ENCODE measurements around the gene HYAL4. TPM values are rescaled to one million over a fixed set of nuclear protein-coding genes. Genes with fewer than 3 reads are reported as not detected.

HYAL4 gene, protein sequence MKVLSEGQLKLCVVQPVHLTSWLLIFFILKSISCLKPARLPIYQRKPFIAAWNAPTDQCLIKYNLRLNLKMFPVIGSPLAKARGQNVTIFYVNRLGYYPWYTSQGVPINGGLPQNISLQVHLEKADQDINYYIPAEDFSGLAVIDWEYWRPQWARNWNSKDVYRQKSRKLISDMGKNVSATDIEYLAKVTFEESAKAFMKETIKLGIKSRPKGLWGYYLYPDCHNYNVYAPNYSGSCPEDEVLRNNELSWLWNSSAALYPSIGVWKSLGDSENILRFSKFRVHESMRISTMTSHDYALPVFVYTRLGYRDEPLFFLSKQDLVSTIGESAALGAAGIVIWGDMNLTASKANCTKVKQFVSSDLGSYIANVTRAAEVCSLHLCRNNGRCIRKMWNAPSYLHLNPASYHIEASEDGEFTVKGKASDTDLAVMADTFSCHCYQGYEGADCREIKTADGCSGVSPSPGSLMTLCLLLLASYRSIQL
- polyA plus RNA-seq (2013) = 0.21 and 0.24 TPM in 2 replicates

- H3K18ac ChIP-seq (ENCODE audit: low read length) = no peak within 1 kb of the TSS
- no peak for DNase-seq
- H2BK5ac ChIP-seq (ENCODE audit: low read depth, low read length, poor library complexity) = peak within 1 kb of the TSS; percentile 42
- no CpG with 5 or more reads among the region's 11 CpGs for WGBS (ENCODE audit: extremely low coverage, insufficient coverage, insufficient read length)
- no peak within 1 kb of the TSS for H3K14ac ChIP-seq (ENCODE audit: low read length)
- no peaks in the 10 kb centered on the region for H3K27me3 ChIP-seq (ENCODE audit: insufficient read depth, low read length)
- H4K8ac ChIP-seq (ENCODE audit: low read depth, low read length) = no peak within 1 kb of the TSS
- peaks cover 8% of the 10 kb centered on the region for H3K79me1 ChIP-seq (ENCODE audit: low read length)
- H4K12ac ChIP-seq (ENCODE audit: low read depth, low read length) = no peak within 1 kb of the TSS
- no peak within 1 kb of the TSS for H3K9ac ChIP-seq (ENCODE audit: low read length)
- peak within 1 kb of the TSS; percentile 47 for H2BK120ac ChIP-seq (ENCODE audit: insufficient read depth, low read length, poor library complexity)
- H3K27ac ChIP-seq (ENCODE audit: low read depth, low read length) = peak within 1 kb of the TSS; percentile 18
- no peaks in the 10 kb centered on the region for H3K36me3 ChIP-seq (ENCODE audit: control insufficient read depth in 1 of 2, insufficient read depth in 2 of 2, low read length in 2 of 2)
- no peak within 1 kb of the TSS for H2AFZ ChIP-seq (ENCODE audit: insufficient read depth, low read length, poor library complexity)
- H3K9me3 ChIP-seq (ENCODE audit: insufficient read depth, low read depth, low read length) = peaks cover 5% of the 10 kb centered on the region
- H3K23ac ChIP-seq (ENCODE audit: low read length) = no peak within 1 kb of the TSS
- no peak within 1 kb of the TSS for H2AK5ac ChIP-seq (ENCODE audit: low read length)
- H3K4me3 ChIP-seq (ENCODE audit: low read depth, low read length) = no peak within 1 kb of the TSS
- no peaks in the 10 kb centered on the region for H3K79me2 ChIP-seq (ENCODE audit: control insufficient read depth, insufficient read depth, low read length, poor library complexity)
- H4K91ac ChIP-seq (ENCODE audit: low read depth, low read length) = peak within 1 kb of the TSS; percentile 47
- H3K4ac ChIP-seq (ENCODE audit: low read depth, low read length) = no peak within 1 kb of the TSS
- peak within 1 kb of the TSS; percentile 48 for H2BK12ac ChIP-seq (ENCODE audit: low read length)
- no peak within 1 kb of the TSS for H3K4me2 ChIP-seq (ENCODE audit: low read length)
- H3K4me1 ChIP-seq (ENCODE audit: control insufficient read depth in 1 of 2, insufficient read depth in 2 of 2, low read length in 2 of 2) = peaks cover 11 to 12% of the 10 kb centered on the region in 2 experiments
Observed at GRCh38 chr7:123844712-123845219, at the start of gene HYAL4. HYAL4 (plus strand) TSS chr7:123845169; CDS start chr7:123868274, 23,105 bp downstream.

DNA sequence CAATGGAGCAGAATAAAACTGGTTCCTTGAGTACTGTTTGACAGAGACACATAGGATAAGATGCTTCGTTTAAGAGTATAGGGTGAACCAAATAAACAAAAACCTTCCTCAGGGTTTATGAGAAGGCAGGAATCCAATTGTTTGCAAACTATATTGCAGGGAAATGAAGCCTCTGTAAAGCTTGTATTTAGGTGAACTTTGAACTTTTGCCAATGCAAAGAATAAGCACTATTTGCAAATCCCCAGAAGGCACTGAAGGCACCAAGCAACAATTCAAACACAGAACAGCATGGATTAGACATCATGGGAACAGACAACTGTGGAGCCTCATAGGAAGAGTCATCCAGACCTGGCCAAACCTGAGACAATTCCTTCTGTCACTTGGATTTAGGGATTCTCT, 49.1 kb upstream of the HYAL4 start:
- H2BK12ac ChIP-seq (ENCODE audit: low read length) = no peak overlapping the region
- no peak for DNase-seq
- H3K9ac ChIP-seq (ENCODE audit: low read length) = no peak overlapping the region
- H3K4me3 ChIP-seq (ENCODE audit: low read depth, low read length) = no peak overlapping the region
- H2AFZ ChIP-seq (ENCODE audit: insufficient read depth, low read length, poor library complexity) = no peak overlapping the region
- no peaks in the 10 kb centered on the region for H3K27me3 ChIP-seq (ENCODE audit: insufficient read depth, low read length)
- no peaks in the 10 kb centered on the region for H3K36me3 ChIP-seq (ENCODE audit: control insufficient read depth in 1 of 2, insufficient read depth in 2 of 2, low read length in 2 of 2)
- no peak overlapping the region for H2BK120ac ChIP-seq (ENCODE audit: insufficient read depth, low read length, poor library complexity)
- no peak overlapping the region for H3K27ac ChIP-seq (ENCODE audit: low read depth, low read length)
- no peak overlapping the region for H2AK5ac ChIP-seq (ENCODE audit: low read length)
- H2BK5ac ChIP-seq (ENCODE audit: low read depth, low read length, poor library complexity) = no peak overlapping the region
- H3K79me1 ChIP-seq (ENCODE audit: low read length) = no peaks in the 10 kb centered on the region
- no peak overlapping the region for H3K4me2 ChIP-seq (ENCODE audit: low read length)
- no peak overlapping the region for H3K23ac ChIP-seq (ENCODE audit: low read length)
- H3K14ac ChIP-seq (ENCODE audit: low read length) = no peak overlapping the region
- H4K8ac ChIP-seq (ENCODE audit: low read depth, low read length) = no peak overlapping the region
- no peak overlapping the region for H3K4ac ChIP-seq (ENCODE audit: low read depth, low read length)
- WGBS (ENCODE audit: extremely low coverage, insufficient coverage, insufficient read length) = no CpG with 5 or more reads among the region's 1 CpG
- peaks cover 3% of the 10 kb centered on the region for H3K9me3 ChIP-seq (ENCODE audit: insufficient read depth, low read depth, low read length)
- H3K18ac ChIP-seq (ENCODE audit: low read length) = no peak overlapping the region
- no peak overlapping the region for H4K12ac ChIP-seq (ENCODE audit: low read depth, low read length)
- H3K79me2 ChIP-seq (ENCODE audit: control insufficient read depth, insufficient read depth, low read length, poor library complexity) = no peaks in the 10 kb centered on the region
- no peaks in the 10 kb centered on the region for H3K4me1 ChIP-seq (ENCODE audit: control insufficient read depth in 1 of 2, insufficient read depth in 2 of 2, low read length in 2 of 2)
- no peak overlapping the region for H4K91ac ChIP-seq (ENCODE audit: low read depth, low read length)

GRCh38 chr7:123796568-123796967, 48.4 kb upstream of the HYAL4 start:
- no peak overlapping the region for H3K23ac ChIP-seq (ENCODE audit: low read length)
- no peak overlapping the region for H2BK120ac ChIP-seq (ENCODE audit: insufficient read depth, low read length, poor library complexity)
- H3K27ac ChIP-seq (ENCODE audit: low read depth, low read length) = no peak overlapping the region
- H3K36me3 ChIP-seq (ENCODE audit: control insufficient read depth in 1 of 2, insufficient read depth in 2 of 2, low read length in 2 of 2) = no peaks in the 10 kb centered on the region
- H2AK5ac ChIP-seq (ENCODE audit: low read length) = no peak overlapping the region
- no peaks in the 10 kb centered on the region for H3K79me2 ChIP-seq (ENCODE audit: control insufficient read depth, insufficient read depth, low read length, poor library complexity)
- no peaks in the 10 kb centered on the region for H3K79me1 ChIP-seq (ENCODE audit: low read length)
- DNase-seq = no peak
- no peak overlapping the region for H4K91ac ChIP-seq (ENCODE audit: low read depth, low read length)
- no peak overlapping the region for H4K8ac ChIP-seq (ENCODE audit: low read depth, low read length)
- H2BK5ac ChIP-seq (ENCODE audit: low read depth, low read length, poor library complexity) = no peak overlapping the region
- H3K4me2 ChIP-seq (ENCODE audit: low read length) = no peak overlapping the region
- H3K14ac ChIP-seq (ENCODE audit: low read length) = no peak overlapping the region
- no peak overlapping the region for H3K4ac ChIP-seq (ENCODE audit: low read depth, low read length)
- WGBS (ENCODE audit: extremely low coverage, insufficient coverage, insufficient read length) = no CpG with 5 or more reads among the region's 1 CpG
- no peak overlapping the region for H3K4me3 ChIP-seq (ENCODE audit: low read depth, low read length)
- no peak overlapping the region for H3K18ac ChIP-seq (ENCODE audit: low read length)
- no peak overlapping the region for H2AFZ ChIP-seq (ENCODE audit: insufficient read depth, low read length, poor library complexity)
- no peak overlapping the region for H2BK12ac ChIP-seq (ENCODE audit: low read length)
- no peaks in the 10 kb centered on the region for H3K27me3 ChIP-seq (ENCODE audit: insufficient read depth, low read length)
- H4K12ac ChIP-seq (ENCODE audit: low read depth, low read length) = no peak overlapping the region
- H3K9me3 ChIP-seq (ENCODE audit: insufficient read depth, low read depth, low read length) = peaks cover 3% of the 10 kb centered on the region
- H3K9ac ChIP-seq (ENCODE audit: low read length) = no peak overlapping the region
- H3K4me1 ChIP-seq (ENCODE audit: control insufficient read depth in 1 of 2, insufficient read depth in 2 of 2, low read length in 2 of 2) = no peaks in the 10 kb centered on the region

DNA sequence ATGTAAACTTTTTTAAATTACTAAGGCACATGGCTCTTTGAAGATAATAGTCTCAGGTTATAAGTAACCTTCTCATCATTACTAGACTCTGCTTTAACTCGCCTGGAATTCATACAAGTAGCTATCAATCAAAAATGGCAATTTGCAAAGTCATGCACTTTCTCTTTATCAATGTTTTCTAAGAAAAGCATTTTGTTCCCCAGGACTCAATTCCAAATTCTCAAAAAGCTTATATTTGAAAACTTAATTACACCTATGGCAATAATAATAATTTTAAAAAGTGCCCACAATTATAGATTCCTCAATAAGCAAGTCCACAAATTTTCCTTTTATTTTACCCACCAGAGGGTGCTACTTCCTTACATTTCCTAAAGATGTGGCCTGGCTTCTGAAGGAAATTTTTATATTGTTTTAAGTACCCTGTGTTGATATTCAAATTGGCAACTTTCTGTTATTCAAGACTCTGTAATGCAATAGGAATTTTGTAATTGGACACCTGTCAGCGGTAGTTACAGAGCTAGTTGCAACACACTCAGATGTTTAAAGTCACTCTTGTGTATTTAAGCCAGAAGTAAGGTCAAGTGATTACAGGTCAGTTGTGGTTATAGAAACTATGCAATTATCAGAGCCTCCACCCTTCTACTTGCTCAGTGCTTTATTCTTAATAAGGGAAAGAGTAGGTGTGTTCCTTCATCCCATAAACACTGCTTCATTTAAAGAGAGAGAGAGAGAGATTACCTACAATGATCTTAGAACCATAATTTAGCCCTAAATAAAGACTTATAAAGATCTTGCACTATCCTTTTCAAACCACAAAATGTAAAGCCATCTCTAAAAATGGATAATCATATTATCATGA, 47.1 kb upstream of the HYAL4 start:
- Histone ChIP-seq H2AK5ac (ENCODE audit: low read length) (no peak overlapping the region), H2BK12ac (ENCODE audit: low read length) (no peak overlapping the region), H3K4me1 (ENCODE audit: control insufficient read depth in 1 of 2, insufficient read depth in 2 of 2, low read length in 2 of 2) (no peaks in the 10 kb centered on the region), H3K27me3 (ENCODE audit: insufficient read depth, low read length) (no peaks in the 10 kb centered on the region), H3K36me3 (ENCODE audit: control insufficient read depth in 1 of 2, insufficient read depth in 2 of 2, low read length in 2 of 2) (no peaks in the 10 kb centered on the region), H4K8ac (ENCODE audit: low read depth, low read length) (no peak overlapping the region), H3K27ac (ENCODE audit: low read depth, low read length) (no peak overlapping the region), H3K79me2 (ENCODE audit: control insufficient read depth, insufficient read depth, low read length, poor library complexity) (no peaks in the 10 kb centered on the region), H3K4me2 (ENCODE audit: low read length) (no peak overlapping the region), H3K9ac (ENCODE audit: low read length) (no peak overlapping the region), H4K12ac (ENCODE audit: low read depth, low read length) (no peak overlapping the region), H3K4ac (ENCODE audit: low read depth, low read length) (no peak overlapping the region), H3K4me3 (ENCODE audit: low read depth, low read length) (no peak overlapping the region), H2AFZ (ENCODE audit: insufficient read depth, low read length, poor library complexity) (no peak overlapping the region), H3K14ac (ENCODE audit: low read length) (no peak overlapping the region), H3K79me1 (ENCODE audit: low read length) (no peaks in the 10 kb centered on the region), H4K91ac (ENCODE audit: low read depth, low read length) (no peak overlapping the region), H2BK5ac (ENCODE audit: low read depth, low read length, poor library complexity) (no peak overlapping the region), H3K18ac (ENCODE audit: low read length) (no peak overlapping the region), H3K23ac (ENCODE audit: low read length) (no peak overlapping the region), H3K9me3 (ENCODE audit: insufficient read depth, low read depth, low read length) (peaks cover 3% of the 10 kb centered on the region), H2BK120ac (ENCODE audit: insufficient read depth, low read length, poor library complexity) (no peak overlapping the region)
- DNase-seq = peak; percentile 37 to 84
- WGBS (ENCODE audit: extremely low coverage, insufficient coverage, insufficient read length) = no CpG with 5 or more reads among the region's 2 CpGs
